Left ventricle myocardium inferior (tissue), 1 donor: ENCODE data around the gene PTGS1. TPM values are rescaled to one million over a fixed set of nuclear protein-coding genes. Genes with fewer than 3 reads are reported as not detected.

ENCODE experiments used
- DNase-seq: peaks from one replicate; pipeline ENCODE4 v3.0.0-alpha.2; 2020
- H3K27ac ChIP-seq: fragments of 200-600 bp; replicated peaks from 2 replicates; pipeline ENCODE4 v1.8.0; 2021
- H3K27me3 ChIP-seq: fragments of 200-600 bp; 2 replicates; pipeline ENCODE4 v1.8.0; 2021; ENCODE audit warnings: low read depth
- H3K36me3 ChIP-seq: fragments of 200-600 bp; 2 replicates; pipeline ENCODE4 v1.8.0; 2021
- H3K4me1 ChIP-seq: fragments of 200-600 bp; 2 replicates; pipeline ENCODE4 v1.8.0; 2021
- H3K4me3 ChIP-seq: fragments of 200-600 bp; 2 replicates; pipeline ENCODE4 v1.8.0; 2021; ENCODE audit warnings: mild to moderate bottlenecking, moderate library complexity
- H3K9me3 ChIP-seq: fragments of 200-600 bp; replicated peaks from 2 replicates; pipeline ENCODE4 v1.8.0; 2021
- CTCF ChIP-seq: fragments of 200-600 bp; IDR thresholded peaks from 2 replicates; pipeline ENCODE4 v1.8.0; 2021; ENCODE audit warnings: antibody characterized with exemption, mild to moderate bottlenecking, borderline replicate concordance
- intact Hi-C: fragments of 100-400 bp; cut with micrococcal nuclease; formaldehyde crosslinking; loops from one replicate; pipeline ENCODE4 v1.11.0; 2022
- total RNA-seq: library from RNA; stranded (reverse); fragmentation: NEBNext Ultra II Directional; extraction: Animal tissue kit (Norgen Biotek cat#: 25700); gene quantifications from one replicate; pipeline ENCODE4 v1.2.1, GENCODE V29; 2021
- donor health status: DM: no; HTN: yes; CAD: no; lungs with severe emphysema.

PTGS1 gene
- total RNA-seq, 1 donor from 2014 or later, result 6.7 TPM

DNA sequence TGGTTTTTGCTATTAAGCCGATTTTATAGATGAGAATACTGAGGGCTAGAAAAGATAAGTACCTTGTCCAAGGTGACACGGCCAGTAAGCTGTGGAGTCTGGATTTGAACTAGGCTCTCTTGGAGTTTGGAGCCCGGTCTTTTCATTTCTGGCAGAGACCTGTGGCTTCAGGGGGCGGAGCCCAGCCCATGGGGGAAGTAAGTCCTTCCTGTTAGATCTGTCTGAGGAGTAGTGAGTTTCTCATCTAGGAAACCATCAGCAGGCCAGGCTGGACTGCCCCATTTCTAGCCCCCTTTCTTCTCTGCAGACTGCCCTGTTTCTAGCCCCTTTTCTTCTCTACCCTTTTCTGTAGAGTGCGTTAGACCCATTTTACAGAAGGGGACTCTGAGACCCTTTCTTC, 521 bp upstream of the PTGS1 start:
- H3K27ac ChIP-seq, result peak overlapping the region; percentile 9
- H3K4me1 ChIP-seq, result peaks cover 21% of the 10 kb centered on the region
- peak overlapping the region; percentile 63 for H3K4me3 ChIP-seq
- no peak for DNase-seq
- H3K27me3 ChIP-seq, result peaks cover 37% of the 10 kb centered on the region
- no peaks in the 10 kb centered on the region for H3K9me3 ChIP-seq
- H3K36me3 ChIP-seq, result no peaks in the 10 kb centered on the region
- no peak for TF ChIP-seq CTCF
- intact Hi-C loops, result no loop called here

- H3K27ac ChIP-seq, result no peak overlapping the region
- DNase-seq, result no peak
- H3K27me3 ChIP-seq, result peaks cover 37% of the 10 kb centered on the region
- TF ChIP-seq CTCF, result no peak
- no peaks in the 10 kb centered on the region for H3K9me3 ChIP-seq
- intact Hi-C loops, result no loop called here
- no peaks in the 10 kb centered on the region for H3K36me3 ChIP-seq
- H3K4me3 ChIP-seq, result peak overlapping the region; percentile 63
- H3K4me1 ChIP-seq, result peaks cover 36% of the 10 kb centered on the region
These were observed 1.0 kb downstream of the PTGS1 start for GRCh38 chr9:122371846-122372245.

DNA sequence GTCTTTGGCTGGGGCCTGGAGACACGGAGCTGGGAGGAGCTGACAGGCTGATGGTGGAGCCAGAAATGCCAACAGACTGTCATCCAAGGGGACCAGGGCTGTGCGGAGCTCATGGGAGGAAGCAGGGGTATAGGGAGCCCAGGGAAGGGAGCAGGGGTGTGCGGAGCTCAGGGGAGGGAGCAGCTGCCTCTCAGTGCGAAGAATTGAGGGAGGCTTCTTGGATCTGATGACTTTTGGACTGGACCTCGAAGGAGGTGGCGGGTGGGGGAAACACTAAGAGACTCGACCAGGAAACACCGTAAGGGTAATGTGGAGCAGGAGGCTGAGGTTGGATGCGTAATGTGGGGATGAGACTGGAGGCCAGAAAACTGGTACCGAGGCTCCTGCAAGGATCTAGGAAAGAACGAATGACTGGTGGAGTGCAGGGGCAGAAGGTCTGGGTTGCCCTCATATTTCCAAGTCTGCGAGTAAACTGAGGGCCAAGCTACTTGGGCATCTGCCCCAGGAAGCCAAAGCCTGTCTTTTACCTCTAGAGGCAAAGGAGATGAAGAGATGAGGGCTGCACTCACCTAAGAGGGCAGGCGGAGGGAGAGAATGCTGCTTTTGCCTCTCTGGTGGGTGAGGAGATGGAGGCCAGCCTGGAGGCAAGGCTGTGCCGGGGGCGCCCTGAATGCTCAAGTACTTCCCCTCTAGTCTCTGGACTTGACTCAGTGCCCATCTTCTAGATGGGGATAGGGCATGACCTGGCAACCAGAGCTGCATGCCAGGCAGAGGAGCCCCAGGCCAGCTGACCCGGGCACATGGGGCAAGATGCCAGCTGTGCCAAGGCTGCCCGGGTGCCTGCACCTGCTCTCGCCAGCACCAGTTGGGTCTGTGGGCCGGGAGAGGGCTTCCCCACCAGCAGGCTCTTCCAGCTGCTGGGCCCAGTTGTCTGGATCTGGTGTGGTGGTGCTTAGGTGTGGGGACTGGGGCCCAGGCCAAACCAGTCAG, 2.3 kb downstream of the PTGS1 start:
- Histone ChIP-seq H3K36me3 (no peaks in the 10 kb centered on the region), H3K9me3 (no peaks in the 10 kb centered on the region), H3K27ac (no peak overlapping the region), H3K4me1 (peaks cover 40% of the 10 kb centered on the region), H3K4me3 (no peak overlapping the region), H3K27me3 (peaks cover 43% of the 10 kb centered on the region)
- DNase-seq, result no peak
- no peak for TF ChIP-seq CTCF
- intact Hi-C loops, result no loop called here

- DNase-seq, result peak; percentile 81
- Histone ChIP-seq H3K4me1 (peaks cover 40% of the 10 kb centered on the region), H3K27me3 (peaks cover 47% of the 10 kb centered on the region), H3K9me3 (peaks cover 9% of the 10 kb centered on the region), H3K4me3 (no peak overlapping the region), H3K27ac (peak overlapping the region; percentile 48), H3K36me3 (no peaks in the 10 kb centered on the region)
- no peak for TF ChIP-seq CTCF
- intact Hi-C loops, result no loop called here
These were observed 4.1 kb downstream of the PTGS1 start for GRCh38 chr9:122374885-122375420.

DNA sequence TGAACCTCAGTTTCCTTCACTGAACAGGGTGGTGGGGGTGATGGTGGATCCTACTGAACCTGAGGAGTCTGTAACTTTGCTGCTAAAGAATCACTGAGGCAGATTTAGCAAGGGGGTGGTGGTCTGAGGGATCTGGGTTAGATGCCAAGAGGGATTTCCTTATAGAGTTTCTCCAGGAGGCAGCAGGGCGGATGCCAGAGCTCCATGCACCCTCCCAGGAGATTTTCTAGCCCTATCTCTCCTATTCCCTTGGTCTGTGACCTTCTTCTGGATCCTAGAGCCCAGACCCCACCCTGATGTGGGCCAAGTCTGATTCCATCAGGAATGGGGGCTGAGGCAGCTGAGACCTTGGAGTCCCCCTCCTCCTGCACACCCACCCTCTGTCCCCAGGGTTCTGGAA, 6.0 kb downstream of the PTGS1 start:
- Histone ChIP-seq H3K36me3 (no peaks in the 10 kb centered on the region), H3K27ac (no peak overlapping the region), H3K27me3 (peaks cover 30% of the 10 kb centered on the region), H3K4me1 (peaks cover 27% of the 10 kb centered on the region), H3K9me3 (peaks cover 10% of the 10 kb centered on the region), H3K4me3 (no peak overlapping the region)
- TF ChIP-seq CTCF, result no peak
- intact Hi-C loops, result no loop called here
- DNase-seq, result no peak
